NCI-H146 treated with DMSO at 0.1 percent for 48 hours (cell line): Measurements from ENCODE around the gene RTTN.

ENCODE experiments used
- DNase-seq: peaks from one replicate; lab custom pipeline; 2025; ENCODE audit not compliant: unreplicated experiment; lab: John Stamatoyannopoulos, UW

RTTN gene

GRCh38 chr18:70200286-70200685 lies 5.2 kb downstream of the RTTN start:
- DNase-seq = no peak

- DNase-seq = no peak
Measured at GRCh38 chr18:70197844-70198243, 7.6 kb downstream of the RTTN start.

- no peak for DNase-seq
Measured at GRCh38 chr18:70197026-70197425, 8.5 kb downstream of the RTTN start.

- peak; percentile 48 for DNase-seq
Measured at GRCh38 chr18:70195852-70196434, 9.5 kb downstream of the RTTN start.

GRCh38 chr18:70195014-70195614 lies 10.4 kb downstream of the RTTN start:
- no peak for DNase-seq

- DNase-seq = no peak
Measured at GRCh38 chr18:70194227-70194890, 11.1 kb downstream of the RTTN start.

GRCh38 chr18:70190529-70190928 lies 15.0 kb downstream of the RTTN start:
- no peak for DNase-seq

GRCh38 chr18:70188113-70188512 lies 17.4 kb downstream of the RTTN start:
- DNase-seq = no peak

- DNase-seq = no peak
Measured at GRCh38 chr18:70183441-70183840, 22.0 kb downstream of the RTTN start.

GRCh38 chr18:70182548-70182947 lies 22.9 kb downstream of the RTTN start:
- DNase-seq = no peak

GRCh38 chr18:70181725-70182124 lies 23.8 kb downstream of the RTTN start:
- DNase-seq = no peak

GRCh38 chr18:70181015-70181414 lies 24.5 kb downstream of the RTTN start:
- no peak for DNase-seq

- no peak for DNase-seq
Measured at GRCh38 chr18:70176537-70176936, 28.9 kb downstream of the RTTN start.

- DNase-seq = no peak
Measured at GRCh38 chr18:70175216-70175615, 30.3 kb downstream of the RTTN start.

GRCh38 chr18:70172225-70172624 lies 33.3 kb downstream of the RTTN start:
- DNase-seq = peak; percentile 9

- no peak for DNase-seq
Measured at GRCh38 chr18:70169747-70170146, 35.7 kb downstream of the RTTN start.

GRCh38 chr18:70166668-70167067 lies 38.8 kb downstream of the RTTN start:
- DNase-seq = no peak

- no peak for DNase-seq
Measured at GRCh38 chr18:70165936-70166335, 39.6 kb downstream of the RTTN start.

GRCh38 chr18:70160073-70160678 lies 45.3 kb downstream of the RTTN start:
- DNase-seq = no peak

- DNase-seq = no peak
Measured at GRCh38 chr18:70158992-70159717, 46.3 kb downstream of the RTTN start.

GRCh38 chr18:70156886-70157285 lies 48.6 kb downstream of the RTTN start:
- DNase-seq = no peak
